ENCODE results near the gene PRG2.

The PRG2 gene

GRCh38 chr11:57353036-57353435 lies 37.4 kb downstream of the PRG2 start:
- H3K27ac ChIP-seq: no peak overlapping the region
- no peak for TF ChIP-seq ZFX (IDR thresholded peaks at IDR 0.05)

GRCh38 chr11:57349491-57350274 lies 40.8 kb downstream of the PRG2 start:
- TF ChIP-seq ZFX (IDR thresholded peaks at IDR 0.05) (no peak), CTCF (conservative IDR thresholded peaks at IDR 0.05) (peak; percentile 96)
- no peak overlapping the region for H3K27ac ChIP-seq

- no peak for TF ChIP-seq ZFX (IDR thresholded peaks at IDR 0.05)
- TF ChIP-seq CTCF (conservative IDR thresholded peaks at IDR 0.05): no peak
- no peak overlapping the region for H3K27ac ChIP-seq
Measured at GRCh38 chr11:57348636-57349313, 41.7 kb downstream of the PRG2 start.

GRCh38 chr11:57348052-57348451 lies 42.4 kb downstream of the PRG2 start:
- H3K27ac ChIP-seq: no peak overlapping the region
- TF ChIP-seq CTCF (conservative IDR thresholded peaks at IDR 0.05): no peak
- no peak for TF ChIP-seq ZFX (IDR thresholded peaks at IDR 0.05)

GRCh38 chr11:57347336-57347735 lies 43.1 kb downstream of the PRG2 start:
- H3K27ac ChIP-seq: no peak overlapping the region
- TF ChIP-seq CTCF (conservative IDR thresholded peaks at IDR 0.05): no peak
- no peak for TF ChIP-seq ZFX (IDR thresholded peaks at IDR 0.05)

- peak overlapping the region; percentile 37 for H3K27ac ChIP-seq
- TF ChIP-seq ZFX (IDR thresholded peaks at IDR 0.05) (peak; percentile 71; the same call in 1 of the 2 replicates), CTCF (conservative IDR thresholded peaks at IDR 0.05) (peak; percentile 88)
Measured at GRCh38 chr11:57345555-57346211, 44.8 kb downstream of the PRG2 start.

- peak overlapping the region; percentile 37 for H3K27ac ChIP-seq
- TF ChIP-seq CTCF (conservative IDR thresholded peaks at IDR 0.05): no peak
- TF ChIP-seq ZFX (IDR thresholded peaks at IDR 0.05): no peak
Measured at GRCh38 chr11:57344826-57345225, 45.6 kb downstream of the PRG2 start.

Measured in C4-2B (cell line).